Endothelial cell of umbilical vein (primary cell): Measurements from ENCODE around the gene CALU. TPM values are rescaled to one million over a fixed set of nuclear protein-coding genes. Genes with fewer than 3 reads are reported as not detected.
A peak's percentile ranks its signal among the peaks of the same experiment; 100 is the strongest.

Experiments
- BruUV-seq: library from RNA; stranded (reverse); fragments of 400-500 nt; replicated peaks from 2 replicates; lab custom pipeline; 2021; lab: Mats Ljungman, UMichigan
- CTCF ChIA-PET: fragments of 300-600, 350-600 bp; sonication (Branson Sonifier 250); formaldehyde crosslinking; loops from one replicate; lab custom pipeline; 2021; ENCODE audit warnings: antibody characterized with exemption, inconsistent platforms; lab: Charles Lee
- POLR2A ChIA-PET: fragments of 300-600, 350-600 bp; sonication (Branson Sonifier 250); formaldehyde crosslinking; loops from one replicate; lab custom pipeline; 2021; ENCODE audit warnings: antibody characterized with exemption, inconsistent platforms; lab: Charles Lee
- DNase-seq: peaks from one replicate; pipeline ENCODE4 v3.0.0-alpha.2; 2011; ENCODE audit warnings: low read depth, low spot score
- FAIRE-seq: peaks from 2 replicates; lab custom pipeline; 2011; peaks lifted over from hg19 to GRCh38; lab: Jason Lieb, UNC
- H2AFZ ChIP-seq: 2 replicates; pipeline ENCODE4 v1.6.0; 2012; ENCODE audit warnings: low read depth, low read length, control low read depth, inconsistent platforms
- H3K27ac ChIP-seq: 2 replicates; pipeline ENCODE4 v1.5.1; 2011; ENCODE audit warnings: low read depth, mild to moderate bottlenecking, control low read depth, low read length, moderate library complexity; ENCODE audit not compliant: insufficient read depth
- H3K27me3 ChIP-seq, 2 experiments: 2 replicates each; pipeline versions ENCODE4 v1.6.0 to v1.6.1; 2011; ENCODE audit warnings: low read length in 2 of 2, mixed read lengths in 1 of 2; ENCODE audit not compliant: control insufficient read depth in 2 of 2, insufficient read depth in 2 of 2
- H3K36me3 ChIP-seq, 2 experiments: 2 replicates in 1 of 2; 3 replicates in 1 of 2; pipeline ENCODE4 v1.5.1; 2011; ENCODE audit warnings: low read length in 2 of 2, mild to moderate bottlenecking in 1 of 2, moderate library complexity in 1 of 2; ENCODE audit not compliant: control insufficient read depth in 2 of 2, insufficient read depth in 2 of 2; ENCODE audit errors: extremely low read depth in 1 of 2
- H3K4me1 ChIP-seq: 3 replicates; pipeline ENCODE4 v1.5.1; 2011; ENCODE audit warnings: mild to moderate bottlenecking, low read length; ENCODE audit not compliant: control insufficient read depth, insufficient read depth; ENCODE audit errors: extremely low read depth
- H3K4me2 ChIP-seq: 2 replicates; pipeline ENCODE4 v1.6.1; 2011; ENCODE audit warnings: low read length, control low read depth, mixed read lengths; ENCODE audit not compliant: insufficient read depth
- H3K4me3 ChIP-seq, 3 experiments: fragments of 200-600 bp in 1 of 3; sonication (generic), shearing (Covaris generic) in 1 of 3; replicated peaks in 1 of 3; 2 replicates each; pipeline ENCODE4 v1.5.1; 2011 to 2016; ENCODE audit warnings: control low read depth in 3 of 3, low read length in 3 of 3, mild to moderate bottlenecking in 2 of 3, inconsistent platforms in 1 of 3, low read depth in 1 of 3, moderate library complexity in 1 of 3; ENCODE audit not compliant: insufficient read depth in 1 of 3
- H3K79me2 ChIP-seq: 2 replicates; pipeline ENCODE4 v1.6.0; 2012; ENCODE audit warnings: low read length, inconsistent platforms; ENCODE audit not compliant: control insufficient read depth, insufficient read depth
- H3K9ac ChIP-seq: replicated peaks from 2 replicates; pipeline ENCODE3; 2011; ENCODE audit warnings: low read length, control low read depth; ENCODE audit not compliant: insufficient read depth; ENCODE audit errors: extremely low read depth
- H3K9me1 ChIP-seq: replicated peaks from 3 replicates; pipeline ENCODE4 v1.6.0; 2011; ENCODE audit warnings: mild to moderate bottlenecking, low read length; ENCODE audit not compliant: control insufficient read depth, insufficient read depth; ENCODE audit errors: extremely low read depth
- H3K9me3 ChIP-seq: replicated peaks from 2 replicates; pipeline ENCODE4 v1.5.1; 2012; ENCODE audit warnings: low read length, inconsistent platforms; ENCODE audit not compliant: control insufficient read depth, insufficient read depth
- H4K20me1 ChIP-seq: replicated peaks from 2 replicates; pipeline ENCODE3; 2011; ENCODE audit warnings: mild to moderate bottlenecking, low read length; ENCODE audit not compliant: control insufficient read depth, insufficient read depth; ENCODE audit errors: extremely low read depth
- EZH2 ChIP-seq: IDR thresholded peaks from 2 replicates; pipeline ENCODE4 v1.6.1; 2012; ENCODE audit warnings: borderline replicate concordance, low read depth, mild to moderate bottlenecking, moderate library complexity, low read length, inconsistent platforms; ENCODE audit not compliant: severe bottlenecking
- FOS ChIP-seq: IDR thresholded peaks from 2 replicates; pipeline ENCODE4 v1.6.1; 2011; ENCODE audit warnings: mild to moderate bottlenecking, low read length, moderate library complexity, borderline replicate concordance; ENCODE audit not compliant: insufficient read depth
- GATA2 ChIP-seq: IDR thresholded peaks from 2 replicates; pipeline ENCODE4 v1.7.0; 2011; ENCODE audit warnings: low read depth, mild to moderate bottlenecking, moderate library complexity, mixed read lengths, low read length; ENCODE audit not compliant: insufficient read length, insufficient read depth
- JUN ChIP-seq: IDR thresholded peaks from 2 replicates; pipeline ENCODE4 v1.6.1; 2011; ENCODE audit warnings: borderline replicate concordance, low read depth; ENCODE audit not compliant: insufficient read length, insufficient read depth
- MYC ChIP-seq: IDR thresholded peaks from one replicate; pipeline ENCODE4 v1.6.1; 2011; ENCODE audit warnings: mild to moderate bottlenecking, low read depth, low read length
- POLR2A ChIP-seq: IDR thresholded peaks from 2 replicates; pipeline ENCODE4 v1.6.1; 2012; ENCODE audit warnings: low read depth, mild to moderate bottlenecking, control low read depth, low read length
- POLR2AphosphoS5 ChIP-seq: IDR thresholded peaks from 2 replicates; pipeline ENCODE4 v1.6.1; 2012; ENCODE audit warnings: low read depth, mild to moderate bottlenecking, control low read depth, low read length, moderate library complexity; ENCODE audit not compliant: insufficient read depth
- dilution Hi-C: fragments of 300-500 bp; cut with MboI; formaldehyde crosslinking; loops from one replicate; pipeline ENCODE4 v1.15.0; 2019; ENCODE audit warnings: low sequenced_read_pairs; ENCODE audit not compliant: extremely low pct_ligation_motif_present
- intact Hi-C: fragments of 100-400 bp; cut with micrococcal nuclease; formaldehyde crosslinking; loops from one replicate; pipeline ENCODE4 v1.10.0; 2022
- polyA plus RNA-seq, 4 experiments: library from polyadenylated mRNA; depleted of rRNA in 3 of 4; stranded (reverse) in 3 of 4; unstranded in 1 of 4; fragments of >200 nt; gene quantifications; 2 replicates each; pipeline versions ENCODE4 v1.2.1 to v1.2.3, GENCODE V29; 2011 to 2012; ENCODE audit warnings: missing spikeins in 1 of 4
- total RNA-seq: library from RNA; stranded (reverse); gene quantifications from 2 replicates; pipeline ENCODE4 v1.2.3, GENCODE V29; 2021
- TF ChIP-seq, protein P1 (sequence below), 2 donors: IDR thresholded peaks; 1 replicate in 1 of 2; 2 replicates in 1 of 2; pipeline ENCODE4 v1.5.1; 2011; ENCODE audit warnings: low read length in 2 of 2, mild to moderate bottlenecking in 2 of 2, moderate library complexity in 2 of 2, control low read depth in 1 of 2, inconsistent platforms in 1 of 2, low read depth in 1 of 2; ENCODE audit not compliant: insufficient read depth in 1 of 2; ENCODE audit errors: extremely low read depth in 1 of 2
- TF ChIP-seq, protein P2 (sequence below): IDR thresholded peaks from 2 replicates; pipeline ENCODE4 v1.6.1; 2011; ENCODE audit not compliant: insufficient read depth, insufficient read length

CALU gene
- total and polyA plus RNA-seq, 2 donors (not counting 3 experiments of a cell fraction or from before 2014, with no cell fraction given), result 135 to 257 TPM

- BruUV-seq, result no TSS peak
- Histone ChIP-seq H3K4me1 (peaks cover 8% of the 10 kb centered on the region), H3K79me2 (no peaks in the 10 kb centered on the region), H3K9me1 (no peaks in the 10 kb centered on the region), H3K36me3 (no peaks in the 10 kb centered on the region), H3K4me2 (no peak overlapping the region), H3K9ac (no peak overlapping the region), H4K20me1 (no peaks in the 10 kb centered on the region), H3K27ac (no peak overlapping the region), H3K9me3 (no peaks in the 10 kb centered on the region), H2AFZ (no peak overlapping the region), H3K4me3 (no peak overlapping the region), H3K27me3 (no peaks in the 10 kb centered on the region)
- DNase-seq, result no peak
- peak; percentile 74 for FAIRE-seq
- intact Hi-C loops, result no loop called here
- dilution Hi-C loops, result no loop called here
- ChIA-PET CTCF (interaction anchor here (0.7 to 2.4 kb wide), 2 partner anchors 10 to 18 kb away, joined by 3 to 7 read pairs; no protein-coding TSS in a partner anchor), POLR2A (no interaction called here)
- TF ChIP-seq JUN (no peak), EZH2 (no peak), POLR2AphosphoS5 (no peak), GATA2 (no peak), FOS (no peak), POLR2A (no peak), MYC (no peak)
- TF ChIP-seq, protein P1, sequence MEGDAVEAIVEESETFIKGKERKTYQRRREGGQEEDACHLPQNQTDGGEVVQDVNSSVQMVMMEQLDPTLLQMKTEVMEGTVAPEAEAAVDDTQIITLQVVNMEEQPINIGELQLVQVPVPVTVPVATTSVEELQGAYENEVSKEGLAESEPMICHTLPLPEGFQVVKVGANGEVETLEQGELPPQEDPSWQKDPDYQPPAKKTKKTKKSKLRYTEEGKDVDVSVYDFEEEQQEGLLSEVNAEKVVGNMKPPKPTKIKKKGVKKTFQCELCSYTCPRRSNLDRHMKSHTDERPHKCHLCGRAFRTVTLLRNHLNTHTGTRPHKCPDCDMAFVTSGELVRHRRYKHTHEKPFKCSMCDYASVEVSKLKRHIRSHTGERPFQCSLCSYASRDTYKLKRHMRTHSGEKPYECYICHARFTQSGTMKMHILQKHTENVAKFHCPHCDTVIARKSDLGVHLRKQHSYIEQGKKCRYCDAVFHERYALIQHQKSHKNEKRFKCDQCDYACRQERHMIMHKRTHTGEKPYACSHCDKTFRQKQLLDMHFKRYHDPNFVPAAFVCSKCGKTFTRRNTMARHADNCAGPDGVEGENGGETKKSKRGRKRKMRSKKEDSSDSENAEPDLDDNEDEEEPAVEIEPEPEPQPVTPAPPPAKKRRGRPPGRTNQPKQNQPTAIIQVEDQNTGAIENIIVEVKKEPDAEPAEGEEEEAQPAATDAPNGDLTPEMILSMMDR (IDR thresholded peaks at IDR 0.05; ENCODE audit: extremely low read depth in 1 of 2, insufficient read depth in 1 of 2, low read depth in 1 of 2, low read length in 2 of 2), result no peak
- TF ChIP-seq, protein P2, sequence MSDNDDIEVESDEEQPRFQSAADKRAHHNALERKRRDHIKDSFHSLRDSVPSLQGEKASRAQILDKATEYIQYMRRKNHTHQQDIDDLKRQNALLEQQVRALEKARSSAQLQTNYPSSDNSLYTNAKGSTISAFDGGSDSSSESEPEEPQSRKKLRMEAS, result no peak
Observed at GRCh38 chr7:128714701-128715495, 24.3 kb upstream of the CALU start.
